ES-I3 (cell line): ENCODE data around the gene MRPL4.
"Not testable (repeated sequence)": the region's sequence is repeated elsewhere in the genome, so short reads cannot be mapped to it uniquely, and the experiment has no call there.

ENCODE experiments used
- H3K36me3 ChIP-seq: 2 replicates; pipeline ENCODE4 v1.6.1; 2013; ENCODE audit warnings: mild to moderate bottlenecking, low read length, control low read depth, moderate library complexity; ENCODE audit not compliant: insufficient read depth
- H3K4me1 ChIP-seq: 2 replicates; pipeline ENCODE4 v1.6.1; 2013; ENCODE audit warnings: mild to moderate bottlenecking, control low read depth, low read length; ENCODE audit not compliant: insufficient read depth
- H3K9ac ChIP-seq: 2 replicates; pipeline ENCODE4 v1.6.1; 2013; ENCODE audit warnings: low read depth, mild to moderate bottlenecking, low read length, moderate library complexity
- H3K9me3 ChIP-seq: 2 replicates; pipeline ENCODE4 v1.6.1; 2013; ENCODE audit warnings: mild to moderate bottlenecking, low read length, moderate library complexity; ENCODE audit not compliant: control insufficient read depth, insufficient read depth

The MRPL4 gene

DNA sequence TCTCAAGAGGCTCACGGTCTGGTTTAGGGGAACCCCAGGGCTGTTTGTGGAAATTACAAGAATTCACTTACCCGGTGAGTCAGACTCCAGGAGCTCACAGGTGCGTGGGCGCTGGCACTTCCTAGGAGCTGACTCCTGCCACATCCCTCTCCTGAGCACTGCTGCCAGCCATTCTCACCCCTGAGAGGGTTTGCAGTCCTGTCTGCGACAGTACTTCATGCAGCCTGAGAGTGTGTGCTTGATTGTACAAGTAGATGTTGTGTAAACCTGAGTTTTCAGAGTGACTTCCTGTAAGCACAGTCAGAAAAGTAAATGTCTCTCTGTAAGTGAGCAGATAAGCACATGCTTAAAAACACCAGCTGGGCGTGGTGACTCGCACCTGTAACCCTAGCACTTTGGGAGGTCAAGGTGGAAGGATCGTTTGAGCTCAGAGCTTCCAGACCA, 8.1 kb downstream of the MRPL4 start:
- H3K9ac ChIP-seq = no peak overlapping the region
- no peaks in the 10 kb centered on the region for H3K4me1 ChIP-seq
- no peaks in the 10 kb centered on the region for H3K9me3 ChIP-seq
- H3K36me3 ChIP-seq = peaks cover 4% of the 10 kb centered on the region

DNA sequence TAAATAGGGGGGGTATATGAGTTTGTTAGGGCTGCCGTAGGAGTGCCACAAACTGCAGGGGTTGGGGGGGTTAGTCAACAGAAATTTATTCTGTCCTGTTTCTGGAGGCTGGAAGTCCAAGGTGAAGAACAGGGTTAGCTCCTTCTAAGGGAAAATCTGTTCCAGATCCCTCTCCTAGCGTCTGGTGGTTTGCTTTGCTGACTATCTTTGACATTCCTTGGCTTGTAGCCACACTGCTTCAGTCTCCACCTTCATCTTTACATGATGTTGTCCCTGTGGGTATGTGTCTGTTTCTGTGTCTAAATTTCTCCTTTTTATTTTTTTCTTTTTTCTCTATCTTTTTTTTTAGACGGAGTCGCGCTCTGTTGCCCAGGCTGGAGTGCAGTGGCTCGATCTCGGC, 10.8 kb downstream of the MRPL4 start:
- Histone ChIP-seq H3K36me3 (peaks cover under 1% of the 10 kb centered on the region; the same call in 1 of the 2 replicates), H3K4me1 (no peaks in the 10 kb centered on the region), H3K9me3 (no peaks in the 10 kb centered on the region), H3K9ac (no peak overlapping the region)

GRCh38 chr19:10266706-10267105, 14.7 kb downstream of the MRPL4 start:
- Histone ChIP-seq H3K9me3 (no peaks in the 10 kb centered on the region), H3K9ac (no peak overlapping the region), H3K36me3 (no peaks in the 10 kb centered on the region), H3K4me1 (peaks cover under 1% of the 10 kb centered on the region; the same call in 1 of the 2 replicates)

- H3K4me1 ChIP-seq = peaks cover 3% of the 10 kb centered on the region; the same call in 1 of the 2 replicates
- no peaks in the 10 kb centered on the region for H3K36me3 ChIP-seq
- no peaks in the 10 kb centered on the region for H3K9me3 ChIP-seq
- no peak overlapping the region for H3K9ac ChIP-seq
Measured at GRCh38 chr19:10268071-10268470, 16.1 kb downstream of the MRPL4 start.

- no peaks in the 10 kb centered on the region for H3K36me3 ChIP-seq
- peaks cover 3% of the 10 kb centered on the region; the same call in 1 of the 2 replicates for H3K4me1 ChIP-seq
- peak overlapping the region; percentile 56; the same call in 1 of the 2 replicates for H3K9ac ChIP-seq
- no peaks in the 10 kb centered on the region for H3K9me3 ChIP-seq
Measured at GRCh38 chr19:10269333-10270179, 17.5 kb downstream of the MRPL4 start.

- H3K9me3 ChIP-seq = no peaks in the 10 kb centered on the region
Measured at GRCh38 chr19:10270180-10270615, 18.2 kb downstream of the MRPL4 start.

DNA sequence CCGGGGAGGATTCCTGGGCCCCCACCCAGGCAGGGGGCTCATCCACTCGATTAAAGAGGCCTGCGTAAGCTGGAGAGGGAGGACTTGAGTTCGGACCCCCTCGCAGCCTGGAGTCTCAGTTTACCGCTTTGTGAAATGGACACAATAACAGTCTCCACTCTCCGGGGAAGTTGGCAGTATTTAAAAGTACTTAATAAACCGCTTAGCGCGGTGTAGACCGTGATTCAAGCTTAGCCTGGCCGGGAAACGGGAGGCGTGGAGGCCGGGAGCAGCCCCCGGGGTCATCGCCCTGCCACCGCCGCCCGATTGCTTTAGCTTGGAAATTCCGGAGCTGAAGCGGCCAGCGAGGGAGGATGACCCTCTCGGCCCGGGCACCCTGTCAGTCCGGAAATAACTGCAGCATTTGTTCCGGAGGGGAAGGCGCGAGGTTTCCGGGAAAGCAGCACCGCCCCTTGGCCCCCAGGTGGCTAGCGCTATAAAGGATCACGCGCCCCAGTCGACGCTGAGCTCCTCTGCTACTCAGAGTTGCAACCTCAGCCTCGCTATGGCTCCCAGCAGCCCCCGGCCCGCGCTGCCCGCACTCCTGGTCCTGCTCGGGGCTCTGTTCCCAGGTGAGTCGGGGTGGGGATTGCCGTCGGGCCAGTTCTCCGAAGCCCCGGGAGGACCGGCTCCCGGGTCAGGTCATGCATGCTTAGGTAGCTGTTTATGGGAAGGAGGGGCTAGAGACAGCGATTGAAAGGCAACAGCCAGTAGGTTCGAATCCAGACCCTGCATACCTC, 18.8 kb downstream of the MRPL4 start, which contains the start of gene ICAM1:
Gene ICAM1, plus strand, starts transcription at position 505 of the 779 bp plus-strand sequence. Its CDS starts 40 bp downstream, at position 545.
- peak within 1 kb of the TSS; percentile 56; the same call in 1 of the 2 replicates for H3K9ac ChIP-seq

More at GRCh38 chr19:10270180-10270615, 18.2 kb downstream of the MRPL4 start:
- Histone ChIP-seq H3K36me3 (no peaks in the 10 kb centered on the region), H3K4me1 (peaks cover 3% of the 10 kb centered on the region; the same call in 1 of the 2 replicates), H3K9ac (peak overlapping the region; percentile 56; the same call in 1 of the 2 replicates)

DNA sequence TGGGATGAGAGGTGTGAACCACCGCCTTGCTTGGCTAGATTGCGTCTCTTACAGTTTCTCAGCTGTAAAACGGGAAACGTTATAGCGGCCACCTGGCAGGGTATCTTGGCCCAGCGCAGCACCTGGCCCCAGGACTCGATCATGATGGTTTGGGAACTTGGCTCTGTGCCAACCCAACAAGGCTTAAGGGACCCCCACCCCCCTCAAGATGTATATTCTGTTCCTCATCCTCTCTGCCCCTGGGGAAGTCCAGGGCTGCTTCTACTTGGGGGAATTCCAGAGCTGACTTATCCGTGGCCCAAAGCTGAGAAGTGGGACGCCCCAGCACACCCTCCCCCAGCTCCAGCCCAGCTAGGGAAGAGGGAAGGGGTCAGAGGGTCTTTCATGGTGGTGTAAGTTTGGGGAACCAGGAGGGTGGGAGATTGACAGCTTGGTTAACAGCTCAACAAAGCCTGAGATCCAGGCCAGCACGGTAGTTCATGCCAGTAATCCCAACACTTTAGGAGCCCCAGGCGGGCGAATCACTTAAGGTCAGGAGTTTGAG, 19.6 kb downstream of the MRPL4 start:
- Histone ChIP-seq H3K4me1 (peaks cover 3% of the 10 kb centered on the region; the same call in 1 of the 2 replicates), H3K9me3 (no peaks in the 10 kb centered on the region), H3K9ac (peak overlapping the region; percentile 56; the same call in 1 of the 2 replicates), H3K36me3 (no peaks in the 10 kb centered on the region)

More for the DNA sequence above, 18.8 kb downstream of the MRPL4 start, which contains the start of gene ICAM1:
- Histone ChIP-seq H3K9me3 (no peaks in the 10 kb centered on the region), H3K4me1 (peaks cover 3% of the 10 kb centered on the region; the same call in 1 of the 2 replicates), H3K36me3 (no peaks in the 10 kb centered on the region)

GRCh38 chr19:10274589-10274988, 22.6 kb downstream of the MRPL4 start:
- Histone ChIP-seq H3K4me1 (peaks cover 3% of the 10 kb centered on the region; the same call in 1 of the 2 replicates), H3K9ac (no peak overlapping the region), H3K36me3 (no peaks in the 10 kb centered on the region), H3K9me3 (no peaks in the 10 kb centered on the region)

GRCh38 chr19:10277795-10278589, 26.0 kb downstream of the MRPL4 start:
- Histone ChIP-seq H3K4me1 (no peaks in the 10 kb centered on the region; the same call in 1 of the 2 replicates), H3K9me3 (no peaks in the 10 kb centered on the region), H3K9ac (no peak overlapping the region), H3K36me3 (no peaks in the 10 kb centered on the region)

DNA sequence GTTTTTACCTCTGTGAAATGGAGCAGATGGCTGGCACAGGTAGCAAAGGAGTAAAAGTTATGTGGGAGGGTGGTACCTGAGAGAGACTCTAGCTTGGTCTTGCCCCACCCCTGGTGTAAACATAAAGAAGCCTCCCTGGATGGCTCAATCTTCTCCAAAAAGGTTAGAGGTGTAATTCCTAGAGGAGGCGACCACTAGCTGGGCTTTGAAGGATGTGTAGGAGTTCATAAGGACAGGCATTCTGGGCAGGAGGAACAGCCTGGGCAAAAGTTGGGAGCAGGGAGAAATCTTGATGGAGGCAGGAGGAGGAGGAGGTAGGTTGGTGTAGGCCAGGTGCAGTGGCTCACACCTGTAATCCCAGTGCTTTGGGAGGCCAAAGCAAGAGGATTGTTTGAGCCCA, 26.9 kb downstream of the MRPL4 start:
- no peaks in the 10 kb centered on the region for H3K9me3 ChIP-seq
- H3K9ac ChIP-seq = no peak overlapping the region
- H3K36me3 ChIP-seq = no peaks in the 10 kb centered on the region
- peaks cover 4% of the 10 kb centered on the region; the same call in 1 of the 2 replicates for H3K4me1 ChIP-seq

DNA sequence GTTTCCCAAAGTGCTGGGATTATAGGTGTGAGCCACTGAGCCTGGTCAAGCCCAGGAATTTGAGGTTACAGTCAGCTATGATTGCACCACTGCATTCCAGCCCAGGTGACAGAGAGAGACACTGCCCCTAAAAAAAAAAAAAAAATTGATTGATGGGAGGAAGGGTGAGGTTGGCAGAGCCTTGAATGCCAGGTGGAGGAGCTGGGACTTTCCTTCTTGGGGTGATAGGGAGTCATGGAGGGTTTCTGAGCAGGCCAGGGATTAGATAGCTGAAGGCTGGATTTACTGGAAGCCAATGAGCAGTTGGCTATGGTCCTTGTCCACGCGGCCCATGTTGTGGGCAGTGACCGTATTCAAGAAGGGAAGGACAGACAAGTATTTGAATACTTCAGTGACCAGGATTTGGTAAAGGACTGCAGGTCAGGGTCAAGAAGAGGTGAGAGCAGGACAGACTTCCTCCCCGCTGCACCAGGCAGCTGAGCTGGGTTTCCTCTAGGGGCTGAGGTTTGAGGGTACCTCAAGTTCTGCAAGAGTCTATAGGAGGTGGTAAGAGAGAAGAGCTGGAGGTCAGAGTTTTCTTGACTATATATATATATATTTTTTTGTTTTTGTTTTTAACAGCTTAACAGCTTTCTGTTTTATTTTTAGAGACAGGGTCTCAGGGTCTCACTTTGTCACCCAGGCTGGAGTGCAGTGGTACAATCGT, 27.9 kb downstream of the MRPL4 start:
- Histone ChIP-seq H3K9me3 (no peaks in the 10 kb centered on the region), H3K9ac (no peak overlapping the region), H3K4me1 (peaks cover 4% of the 10 kb centered on the region; the same call in 1 of the 2 replicates), H3K36me3 (no peaks in the 10 kb centered on the region)

DNA sequence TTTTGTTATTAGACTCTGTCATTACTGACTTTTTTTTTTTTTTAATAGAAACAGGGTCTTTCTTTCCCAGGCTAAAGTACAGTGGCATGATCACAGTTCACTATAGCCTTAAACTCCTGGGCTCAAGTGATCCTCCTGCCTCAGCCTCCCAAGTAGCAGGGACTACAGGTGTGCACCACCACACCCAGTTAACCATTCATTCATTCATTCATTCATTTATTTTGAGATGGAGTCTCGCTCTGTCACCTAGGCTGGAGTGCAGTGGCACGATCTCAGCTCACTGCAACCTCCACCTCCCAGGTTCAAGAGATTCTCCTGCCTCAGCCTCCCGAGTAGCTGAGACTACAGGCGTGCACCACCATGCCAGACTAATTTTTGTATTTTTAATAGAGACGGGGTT, 30.0 kb downstream of the MRPL4 start:
- not testable (repeated sequence) for H3K4me1 ChIP-seq, H3K9me3 ChIP-seq, H3K9ac ChIP-seq, H3K36me3 ChIP-seq
